ENCODE results near the gene AVPR2.

Gene AVPR2

GRCh38 chrX:153871451-153871850, 33.0 kb upstream of the AVPR2 start:
- DNase-seq: no peak

- no peak for DNase-seq
Observed at GRCh38 chrX:153871946-153872878, 32.3 kb upstream of the AVPR2 start.

DNA sequence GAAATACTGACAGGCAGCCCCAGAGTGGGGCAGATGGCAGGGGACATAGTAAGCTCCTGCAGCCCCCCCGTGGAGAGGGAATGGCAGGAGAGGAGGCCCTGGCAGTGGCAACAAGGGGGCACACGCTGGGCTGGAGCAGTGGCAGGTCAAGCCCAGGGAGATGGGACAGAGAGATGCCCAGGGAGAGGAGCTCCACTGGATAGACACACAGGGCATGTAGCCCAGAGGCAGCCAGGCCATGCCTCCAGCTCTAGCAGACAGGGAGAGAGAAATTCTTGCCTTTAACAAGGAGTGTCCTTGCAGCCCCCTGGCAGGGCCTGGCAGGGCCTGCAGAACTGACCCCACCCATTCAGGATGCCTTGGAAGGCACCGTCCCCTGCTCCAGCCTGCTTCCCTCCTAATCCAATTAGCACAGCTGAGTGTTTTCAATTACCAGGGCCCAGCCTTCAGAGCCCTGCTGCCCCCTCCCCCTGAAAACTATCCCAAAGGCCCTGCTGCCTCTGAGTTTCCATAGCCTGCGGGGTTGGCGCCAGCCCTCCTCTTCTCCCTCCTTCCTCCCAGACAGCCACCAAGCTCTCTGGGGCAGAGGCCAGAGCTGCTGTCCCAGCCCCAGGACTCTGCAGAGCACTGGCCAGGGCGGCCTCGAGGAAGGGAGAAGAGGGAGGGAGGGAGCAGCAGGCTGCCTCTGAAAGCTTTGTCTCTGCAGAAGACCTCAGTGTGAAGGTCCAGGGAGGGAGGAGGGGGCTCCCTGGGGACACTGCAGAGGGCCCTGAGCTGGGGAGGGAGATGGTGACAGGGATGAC, 31.0 kb upstream of the AVPR2 start:
- no peak for DNase-seq

GRCh38 chrX:153874085-153874365, 30.4 kb upstream of the AVPR2 start:
- no peak for DNase-seq

DNA sequence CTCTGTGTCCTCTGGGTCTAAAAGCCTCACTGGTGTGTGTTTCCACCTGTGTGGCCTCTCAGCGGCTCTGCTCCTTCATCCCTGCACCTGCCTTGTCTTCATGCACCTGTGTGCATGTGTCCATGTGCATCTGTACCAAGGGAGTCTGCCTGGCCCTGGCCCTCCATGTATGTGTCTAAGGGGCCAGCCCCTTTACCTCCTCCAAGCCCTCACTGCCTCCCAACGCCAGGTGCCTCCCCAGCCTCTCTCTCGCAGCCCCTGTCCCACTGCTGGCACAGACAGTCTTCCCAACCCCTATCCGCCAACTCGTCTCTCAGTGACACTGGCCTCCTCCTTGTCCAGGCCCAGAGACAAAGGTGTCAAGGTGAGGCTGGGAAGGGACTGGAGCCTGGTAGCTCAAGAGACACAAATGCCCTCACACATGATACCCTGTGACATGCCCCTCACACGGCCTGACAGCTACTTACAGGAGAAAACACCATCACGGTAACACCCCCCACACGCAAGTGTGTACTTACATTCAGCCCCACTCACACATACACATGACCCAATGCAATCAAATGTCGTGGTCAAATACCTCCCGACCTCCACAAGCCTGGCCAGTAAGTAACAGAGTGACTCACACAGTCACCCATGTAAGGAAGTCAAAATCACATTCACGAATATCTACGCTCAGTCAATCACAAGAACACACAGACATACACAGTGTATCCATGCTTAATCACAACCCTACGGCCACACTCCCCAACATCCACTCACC, 29.9 kb upstream of the AVPR2 start:
- DNase-seq: no peak

GRCh38 chrX:153875391-153876111, 28.9 kb upstream of the AVPR2 start:
- peak; percentile 74 for DNase-seq

- no peak for DNase-seq
Observed at GRCh38 chrX:153876112-153876491, 28.4 kb upstream of the AVPR2 start.

DNA sequence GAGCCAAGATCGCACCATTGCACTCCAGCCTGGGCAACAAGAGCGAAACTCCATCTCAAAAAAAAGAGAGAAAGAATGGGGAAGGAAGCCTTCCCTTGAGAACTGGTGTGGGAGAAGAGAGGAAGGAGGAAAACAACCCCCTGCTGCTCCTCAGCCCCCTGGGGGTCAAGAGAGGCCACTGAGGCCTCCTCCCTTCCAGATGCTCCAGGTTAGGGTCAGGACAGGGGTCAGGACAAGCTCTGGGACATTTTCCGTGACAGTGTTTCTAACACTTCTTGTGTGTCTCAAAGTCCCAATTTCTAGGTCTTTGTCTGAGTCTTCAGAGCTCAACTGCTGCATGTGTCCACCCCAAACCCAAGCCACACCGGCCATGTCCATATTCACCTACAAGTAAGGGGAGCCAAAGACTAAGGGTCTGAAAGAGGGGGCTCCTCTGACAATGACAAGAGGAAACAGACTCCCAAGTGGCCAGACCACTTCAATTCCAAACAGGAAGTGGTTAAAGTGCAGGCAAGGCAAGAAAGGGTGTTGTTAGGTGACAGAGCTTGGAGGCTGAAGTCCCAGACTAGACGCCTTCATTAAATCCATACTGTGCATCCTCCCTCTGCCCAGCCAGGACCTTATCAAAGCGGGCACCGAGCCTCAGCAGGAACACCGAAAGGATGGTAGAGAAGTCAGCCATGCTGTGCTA, 26.8 kb upstream of the AVPR2 start:
- DNase-seq: no peak

- DNase-seq: no peak
Observed at GRCh38 chrX:153878345-153878744, 26.1 kb upstream of the AVPR2 start.

DNA sequence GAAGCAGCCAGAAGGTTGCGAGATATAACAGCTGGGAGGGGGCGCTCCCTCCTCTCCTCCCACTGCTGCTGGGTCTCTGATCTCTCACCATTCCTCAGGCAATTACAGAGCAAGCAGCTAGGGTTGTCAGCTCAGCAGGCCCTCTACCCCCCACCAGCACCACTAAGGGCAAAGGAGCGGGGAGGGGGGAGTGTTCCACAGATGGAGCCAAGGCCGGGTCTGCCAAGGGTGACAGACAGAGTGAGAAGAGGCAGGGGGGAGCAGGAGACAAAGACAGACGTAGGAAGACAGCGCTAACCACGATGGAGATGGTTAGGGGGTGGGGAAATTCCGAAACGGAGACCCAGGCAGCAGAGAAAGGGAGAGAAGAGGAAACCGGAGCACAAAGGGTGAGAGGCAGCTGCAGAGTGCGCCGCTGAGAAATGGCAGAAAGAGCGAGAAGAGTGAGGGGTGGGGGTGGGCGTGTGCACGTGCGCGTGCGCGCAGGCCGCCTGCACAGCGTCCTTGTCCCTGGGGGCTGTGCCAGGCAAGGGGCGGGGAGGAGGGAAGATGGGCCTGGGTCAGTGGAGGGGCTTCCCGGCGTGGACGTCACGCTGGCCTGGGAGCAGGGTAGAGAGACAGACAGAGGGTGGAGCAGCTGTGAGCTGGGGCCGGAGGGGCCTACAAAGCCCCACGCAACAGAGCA, 25.4 kb upstream of the AVPR2 start:
- no peak for DNase-seq

DNA sequence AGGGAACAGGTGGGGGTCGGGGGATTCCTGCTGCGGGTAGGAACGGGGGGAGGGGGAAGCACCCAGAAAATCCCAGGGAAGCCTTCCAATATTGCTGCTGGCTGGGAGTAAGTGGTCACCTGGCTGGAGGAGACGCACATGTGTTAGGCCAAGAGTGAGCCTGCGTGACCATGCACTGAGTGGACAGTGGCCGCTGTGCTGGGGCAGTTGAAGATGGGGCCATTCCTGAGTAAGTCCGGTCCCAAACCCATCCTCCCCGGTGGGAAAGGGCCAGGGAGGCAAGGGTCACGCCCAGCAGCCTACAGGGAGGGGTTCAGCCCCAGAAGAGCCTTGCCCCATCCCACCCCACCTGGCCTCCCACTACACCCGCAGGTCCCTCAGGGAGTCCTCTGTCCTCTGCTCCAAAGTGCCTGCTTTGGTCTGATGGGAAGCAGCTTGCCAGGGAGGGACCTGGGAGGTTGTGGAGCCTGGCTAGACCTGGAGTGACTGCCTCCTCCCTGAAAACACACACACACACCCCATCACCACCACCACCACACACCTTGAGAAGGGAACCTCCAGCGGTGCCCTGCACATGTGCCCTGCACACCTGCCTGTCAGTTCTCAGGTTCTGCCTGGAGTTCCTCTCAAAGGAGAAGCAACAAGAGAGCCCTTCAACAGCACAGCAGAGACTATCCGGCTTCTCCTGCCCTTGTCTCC, 24.6 kb upstream of the AVPR2 start:
- no peak for DNase-seq

DNA sequence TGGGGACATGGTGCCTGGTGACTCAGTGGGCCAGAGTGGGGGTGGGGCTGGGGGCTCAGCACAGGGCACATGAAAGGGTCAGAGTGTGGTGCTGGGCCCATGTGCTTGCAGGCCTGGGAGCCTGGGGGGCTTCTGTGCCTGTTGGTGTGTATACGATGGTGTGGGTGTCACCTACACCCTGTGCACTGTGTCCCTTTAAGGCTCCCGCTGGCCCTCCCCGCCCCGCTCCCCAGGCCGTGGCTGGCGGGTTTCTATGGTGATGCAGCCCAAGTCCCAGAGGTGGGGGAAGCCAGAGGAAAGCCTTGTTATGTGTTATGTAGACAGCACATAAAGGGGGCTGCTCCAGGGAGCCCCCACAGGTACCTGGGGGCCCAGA, 24.0 kb upstream of the AVPR2 start:
- no peak for DNase-seq

GRCh38 chrX:153881281-153881680, 23.2 kb upstream of the AVPR2 start:
- no peak for DNase-seq

- DNase-seq: no peak
Observed at GRCh38 chrX:153882086-153882498, 22.4 kb upstream of the AVPR2 start.

GRCh38 chrX:153882557-153882956, 21.9 kb upstream of the AVPR2 start:
- no peak for DNase-seq

DNA sequence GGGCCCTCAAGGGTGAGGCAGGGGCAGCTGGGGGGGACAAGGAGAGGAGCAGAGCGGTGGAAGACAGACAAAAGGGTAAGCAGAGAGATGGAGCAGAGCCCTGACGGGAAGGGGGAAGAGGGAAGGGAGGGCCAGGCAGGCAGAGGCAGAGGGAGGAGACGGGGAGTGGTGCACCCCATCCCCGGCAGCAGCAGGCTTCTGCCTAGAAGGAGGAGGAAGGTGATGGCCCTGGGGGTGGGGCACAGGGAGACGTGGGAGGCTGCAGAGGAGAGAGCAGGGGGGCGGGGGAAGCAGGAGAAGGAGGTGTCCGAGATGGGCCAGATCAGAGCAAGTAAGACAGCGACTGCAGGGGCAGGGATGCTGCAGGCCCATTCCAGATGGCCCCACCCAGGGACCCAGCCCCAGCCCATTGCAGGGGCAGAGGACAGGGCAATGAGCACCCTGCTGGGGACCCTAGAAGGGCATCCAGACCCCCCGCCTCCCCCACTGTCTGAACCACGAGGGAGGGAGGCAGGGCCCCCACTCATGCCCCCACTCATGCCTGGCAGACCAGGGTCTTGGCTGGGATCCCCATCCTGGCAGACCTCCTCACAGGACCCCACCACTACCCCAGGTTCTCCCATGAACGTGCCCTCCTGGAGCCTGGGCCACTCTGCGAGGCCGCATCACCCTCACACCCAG, 21.2 kb upstream of the AVPR2 start:
- no peak for DNase-seq

DNA sequence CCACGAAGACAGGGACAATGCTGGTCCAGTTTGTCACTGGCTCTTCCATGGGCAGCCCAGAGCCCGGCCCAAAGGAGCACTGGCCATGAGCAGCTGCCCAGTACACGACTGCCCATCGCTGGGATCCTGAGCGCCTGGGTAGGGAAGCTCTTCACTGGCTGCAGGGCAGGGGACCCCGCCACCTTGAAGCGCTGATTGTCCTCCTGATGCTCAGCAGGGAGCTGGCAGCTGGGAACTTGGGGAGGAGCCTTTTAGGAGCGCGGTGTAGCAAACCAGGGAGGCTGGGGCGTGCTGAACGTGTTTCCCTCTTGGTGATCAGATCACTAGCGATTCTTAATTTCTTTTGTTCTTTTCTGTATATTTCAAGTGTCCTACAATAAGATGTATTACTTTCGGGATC, 20.3 kb upstream of the AVPR2 start:
- DNase-seq: no peak

- no peak for DNase-seq
Observed at GRCh38 chrX:153884590-153884989, 19.9 kb upstream of the AVPR2 start.

DNA sequence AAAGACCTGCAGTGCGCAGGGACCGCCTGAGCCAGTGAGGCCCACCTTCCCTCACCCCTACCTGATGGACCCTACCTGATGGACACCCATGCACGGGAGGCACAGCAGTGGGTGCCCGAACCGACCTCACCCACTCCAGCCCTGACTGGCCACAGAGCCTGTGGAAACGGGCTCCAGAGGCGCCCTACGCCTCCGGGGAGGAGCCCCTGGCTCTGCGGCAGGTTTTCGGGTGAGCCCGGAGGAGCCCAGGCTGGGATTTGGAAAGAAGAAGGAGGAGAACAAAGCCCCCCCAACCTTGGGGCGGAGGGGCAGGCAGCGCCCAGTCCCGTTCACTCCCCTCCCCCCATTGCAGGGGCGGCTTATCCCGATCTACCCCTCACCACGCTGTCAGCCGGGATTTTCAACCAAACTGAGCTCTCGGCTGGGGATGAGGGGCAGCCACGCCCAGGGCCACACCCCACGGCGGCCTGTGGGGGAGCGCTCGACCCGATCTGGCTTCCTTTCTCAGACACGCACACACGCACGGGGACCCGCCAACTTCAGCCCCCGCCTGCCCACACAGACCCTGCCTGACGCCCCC, 19.2 kb upstream of the AVPR2 start:
- DNase-seq: no peak
